8988T (cell line): ENCODE results near the gene ALOX5.
"Not testable (repeated sequence)": the region's sequence is repeated elsewhere in the genome, so short reads cannot be mapped to it uniquely, and the experiment has no call there.

ENCODE experiments used
- DNase-seq: peaks from one replicate; pipeline ENCODE4 v3.0.0; 2011

ALOX5 gene

GRCh38 chr10:45471531-45472310 is 97.7 kb downstream of the ALOX5 start:
- DNase-seq = no peak

- DNase-seq = no peak
Measured at GRCh38 chr10:45473126-45473525, 99.1 kb downstream of the ALOX5 start.

- DNase-seq = no peak
Measured at GRCh38 chr10:45476559-45476958, 102.5 kb downstream of the ALOX5 start.

- DNase-seq = no peak
Measured at GRCh38 chr10:45480294-45480693, 106.3 kb downstream of the ALOX5 start.

GRCh38 chr10:45481100-45481499 is 107.1 kb downstream of the ALOX5 start:
- not testable (repeated sequence) for DNase-seq

GRCh38 chr10:45483002-45483401 is 109.0 kb downstream of the ALOX5 start:
- DNase-seq = no peak

- DNase-seq = no peak
Measured at GRCh38 chr10:45487735-45488134, 113.7 kb downstream of the ALOX5 start.

GRCh38 chr10:45488365-45488764 is 114.3 kb downstream of the ALOX5 start:
- DNase-seq = no peak

GRCh38 chr10:45490277-45490676 is 116.3 kb downstream of the ALOX5 start:
- no peak for DNase-seq

GRCh38 chr10:45491061-45491460 is 117.0 kb downstream of the ALOX5 start:
- no peak for DNase-seq
